ENCODE results near the gene KAT6B.
"Not testable (repeated sequence)": the region's sequence is repeated elsewhere in the genome, so short reads cannot be mapped to it uniquely, and the experiment has no call there.

Gene KAT6B

GRCh38 chr10:74826142-74827044 is at the start of gene KAT6B:
Gene KAT6B (plus strand): TSS chr10:74826600. CDS start chr10:74842858, 16,258 bp downstream.
- peak; percentile 99 for DNase-seq

GRCh38 chr10:74778436-74779094 is 47.8 kb upstream of the KAT6B start:
- no peak for DNase-seq

GRCh38 chr10:74781870-74782269 is 44.5 kb upstream of the KAT6B start:
- not testable (repeated sequence) for DNase-seq

- DNase-seq: no peak
These were observed 41.9 kb upstream of the KAT6B start for GRCh38 chr10:74784462-74784861.

- DNase-seq: no peak
These were observed 40.3 kb upstream of the KAT6B start for GRCh38 chr10:74786126-74786525.

- no peak for DNase-seq
These were observed 38.9 kb upstream of the KAT6B start for GRCh38 chr10:74787457-74787856.

GRCh38 chr10:74791979-74792378 is 34.4 kb upstream of the KAT6B start:
- not testable (repeated sequence) for DNase-seq

- no peak for DNase-seq
These were observed 33.7 kb upstream of the KAT6B start for GRCh38 chr10:74792726-74793125.

- not testable (repeated sequence) for DNase-seq
These were observed 33.2 kb upstream of the KAT6B start for GRCh38 chr10:74793240-74793639.

- no peak for DNase-seq
These were observed 31.9 kb upstream of the KAT6B start for GRCh38 chr10:74794531-74794930.

GRCh38 chr10:74797550-74797949 is 28.9 kb upstream of the KAT6B start:
- no peak for DNase-seq

GRCh38 chr10:74799721-74800221 is 26.6 kb upstream of the KAT6B start:
- DNase-seq: no peak

- no peak for DNase-seq
These were observed 25.0 kb upstream of the KAT6B start for GRCh38 chr10:74801447-74801846.

GRCh38 chr10:74808501-74808900 is 17.9 kb upstream of the KAT6B start:
- no peak for DNase-seq

- DNase-seq: no peak
These were observed 16.3 kb upstream of the KAT6B start for GRCh38 chr10:74810087-74810486.

GRCh38 chr10:74813381-74814259 is 12.8 kb upstream of the KAT6B start:
- no peak for DNase-seq

- DNase-seq: no peak
These were observed 11.6 kb upstream of the KAT6B start for GRCh38 chr10:74814797-74815196.

GRCh38 chr10:74816824-74817498 is 9.4 kb upstream of the KAT6B start:
- no peak for DNase-seq

- DNase-seq: no peak
These were observed 4.9 kb upstream of the KAT6B start for GRCh38 chr10:74821501-74821900.

- DNase-seq: no peak
These were observed 4.3 kb upstream of the KAT6B start for GRCh38 chr10:74822101-74822500.

- no peak for DNase-seq
These were observed 3.8 kb upstream of the KAT6B start for GRCh38 chr10:74822521-74823089.

GRCh38 chr10:74823791-74824183 is 2.6 kb upstream of the KAT6B start:
- DNase-seq: no peak
